B cell (primary cell): Measurements from ENCODE around the gene ABCD3. TPM values are rescaled to one million over a fixed set of nuclear protein-coding genes. Genes with fewer than 3 reads are reported as not detected.

Experiments
- ATAC-seq: fragments of 200-7000 bp; cut with Tn5 transposase; one replicate; pipeline ENCODE4 v1.10.0; 2021; ENCODE audit warnings: low read depth, mild to moderate bottlenecking, moderate number of reproducible peaks, moderate library complexity
- CTCF ChIA-PET: fragments of 350-600 bp; sonication (Branson Sonifier 250); formaldehyde crosslinking; loops from one replicate; lab custom pipeline; 2021; ENCODE audit warnings: antibody characterized with exemption, inconsistent platforms; lab: Charles Lee
- POLR2A ChIA-PET: fragments of 350-600 bp; sonication (Branson Sonifier 250); formaldehyde crosslinking; loops from one replicate; lab custom pipeline; 2021; ENCODE audit warnings: antibody characterized with exemption; lab: Charles Lee
- DNase-seq: peaks from one replicate; pipeline ENCODE4 v3.0.0; 2013
- H2AFZ ChIP-seq: 2 replicates; pipeline ENCODE4 v1.6.1; 2012; ENCODE audit warnings: mild to moderate bottlenecking, low read depth, low read length; ENCODE audit not compliant: insufficient read depth, poor library complexity, severe bottlenecking
- H3K27ac ChIP-seq, 2 donors: 1 replicate in 1 of 2; 2 replicates in 1 of 2; pipeline ENCODE4 v1.5.1; 2012 to 2013; ENCODE audit warnings: low read length in 2 of 2, mild to moderate bottlenecking in 2 of 2, moderate library complexity in 1 of 2
- H3K27me3 ChIP-seq, 4 experiments: fragments of 200-600 bp in 1 of 4; sonication (generic) in 1 of 4; replicated peaks in 1 of 4; 1 replicate in 2 of 4; 2 replicates in 2 of 4; pipeline versions ENCODE4 v1.6.1 to v1.7.0; 2013 to 2016; ENCODE audit warnings: low read length in 3 of 4, mild to moderate bottlenecking in 2 of 4, mixed read lengths in 1 of 4, moderate library complexity in 1 of 4; ENCODE audit not compliant: insufficient read depth in 4 of 4, control insufficient read depth in 3 of 4; ENCODE audit errors: control extremely low read depth in 1 of 4
- H3K36me3 ChIP-seq, 2 experiments: replicated peaks in 1 of 2; 1 replicate in 1 of 2; 2 replicates in 1 of 2; pipeline versions ENCODE4 v1.6.1 to v1.7.1; 2013; ENCODE audit warnings: low read length in 1 of 2; ENCODE audit not compliant: insufficient read depth in 2 of 2, control insufficient read depth in 1 of 2; ENCODE audit errors: control extremely low read depth in 1 of 2, extremely low read depth in 1 of 2
- H3K4me1 ChIP-seq, 2 donors: fragments of 200-600 bp in 1 of 2; sonication (generic) in 1 of 2; 1 replicate in 1 of 2; 2 replicates in 1 of 2; pipeline versions ENCODE4 v1.5.1 to v1.6.1; 2013 to 2017; ENCODE audit warnings: low read length in 2 of 2; ENCODE audit not compliant: control insufficient read depth in 2 of 2, insufficient read depth in 2 of 2
- H3K4me2 ChIP-seq: replicated peaks from 2 replicates; pipeline ENCODE3; 2012; ENCODE audit warnings: mild to moderate bottlenecking, low read depth, low read length; ENCODE audit not compliant: poor library complexity, severe bottlenecking
- H3K4me3 ChIP-seq, 5 experiments: fragments of 200-600 bp in 1 of 5; sonication (generic) in 1 of 5; 1 replicate in 3 of 5; 2 replicates in 2 of 5; pipeline versions ENCODE4 v1.5.1 to v1.7.0; 2011 to 2016; ENCODE audit warnings: low read length in 4 of 5, mild to moderate bottlenecking in 4 of 5, low read depth in 2 of 5, control low read depth in 1 of 5, moderate library complexity in 1 of 5; ENCODE audit not compliant: insufficient read depth in 1 of 5; ENCODE audit errors: control extremely low read depth in 1 of 5, extremely low read depth in 1 of 5
- H3K79me2 ChIP-seq: fragments of 200-600 bp; sonication (generic); one replicate; pipeline ENCODE4 v1.6.0; 2016; ENCODE audit warnings: low read length; ENCODE audit not compliant: control insufficient read depth, insufficient read depth
- H3K9ac ChIP-seq: fragments of 200-600 bp; sonication (generic); 2 replicates; pipeline ENCODE4 v1.6.1; 2017; ENCODE audit warnings: mild to moderate bottlenecking, low read length, moderate library complexity
- H3K9me3 ChIP-seq, 3 donors: one replicate each; pipeline versions ENCODE4 v1.6.1 to v1.7.1; 2013; ENCODE audit warnings: low read length in 2 of 3; ENCODE audit not compliant: control insufficient read depth in 2 of 3, insufficient read depth in 1 of 3; ENCODE audit errors: control extremely low read depth in 1 of 3
- H4K20me1 ChIP-seq: 2 replicates; pipeline ENCODE4 v1.6.0; 2012; ENCODE audit warnings: mild to moderate bottlenecking, low read length; ENCODE audit not compliant: insufficient read depth, control insufficient read depth, poor library complexity, severe bottlenecking
- H3K27ac Mint-ChIP-seq: one replicate; pipeline ENCODE4 v1.8.0; 2021; ENCODE audit warnings: mixed read lengths
- H3K27me3 Mint-ChIP-seq: one replicate; pipeline ENCODE4 v1.8.0; 2021; ENCODE audit warnings: mixed read lengths
- H3K4me1 Mint-ChIP-seq: one replicate; pipeline ENCODE4 v1.8.0; 2021; ENCODE audit warnings: mixed read lengths
- H3K4me3 Mint-ChIP-seq: one replicate; pipeline ENCODE4 v1.8.0; 2021; ENCODE audit warnings: mixed read lengths
- H3K9me3 Mint-ChIP-seq: one replicate; pipeline ENCODE4 v1.8.0; 2022; ENCODE audit warnings: mixed read lengths; ENCODE audit not compliant: insufficient read depth
- CTCF ChIP-seq: fragments of 200-600 bp; IDR thresholded peaks from one replicate; pipeline ENCODE4 v1.8.0; 2022; ENCODE audit warnings: antibody characterized with exemption, mild to moderate bottlenecking
- EZH2 ChIP-seq: IDR thresholded peaks from 2 replicates; pipeline ENCODE4 v1.6.1; 2012; ENCODE audit warnings: borderline replicate concordance, low read depth, mild to moderate bottlenecking, moderate library complexity, low read length; ENCODE audit not compliant: insufficient read depth, poor library complexity, severe bottlenecking
- WGBS: methylation state at CpG from one replicate; pipeline ENCODE4 v1.1.5; 2013; ENCODE audit warnings: missing lambda C conversion rate; ENCODE audit not compliant: insufficient coverage; 5-methylcytosine and 5-hydroxymethylcytosine counted together
- intact Hi-C: fragments of 100-400 bp; cut with micrococcal nuclease; formaldehyde crosslinking; loops from one replicate; pipeline ENCODE4 v1.10.0; 2022
- polyA plus RNA-seq: library from polyadenylated mRNA; depleted of rRNA; stranded (reverse); fragments of >200 nt; gene quantifications from 2 replicates; pipeline ENCODE4 v1.2.3, GENCODE V29; 2012
- total RNA-seq, 2 donors: library from RNA; stranded (reverse); fragments of 120-200 nt in 1 of 2; gene quantifications; 1 replicate in 1 of 2; 2 replicates in 1 of 2; pipeline versions ENCODE4 v1.2.3 to v1.2.4, GENCODE V29; 2013 to 2022

The ABCD3 gene
- total and polyA plus RNA-seq, 2 donors (not counting 1 experiment from before 2014, with no cell fraction given), result 4.0 to 19.4 TPM

DNA sequence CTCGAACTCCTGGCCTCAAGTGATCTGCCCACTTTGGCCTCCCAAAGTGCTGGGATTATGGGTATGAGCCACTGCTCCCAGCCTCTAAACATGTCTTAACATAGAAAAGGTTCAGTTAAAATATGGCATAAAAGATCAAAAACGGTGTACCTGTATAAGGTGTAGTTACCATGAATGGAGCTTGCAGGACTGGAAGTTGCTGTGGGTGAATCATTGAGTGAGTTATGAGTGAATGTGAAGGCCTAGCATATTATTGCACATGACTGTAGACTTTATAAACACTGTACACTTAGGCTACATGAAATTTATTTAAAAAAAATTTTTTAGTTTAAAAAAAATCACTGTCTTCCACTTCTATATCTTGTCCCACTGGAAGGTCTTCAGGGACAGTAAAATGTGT, 15.7 kb downstream of the ABCD3 start:
- H4K20me1 ChIP-seq, result peaks cover 4% of the 10 kb centered on the region
- H3K4me2 ChIP-seq, result no peak overlapping the region
- peaks cover 0 to 1% of the 10 kb centered on the region in 2 experiments for H3K36me3 ChIP-seq
- no peak for TF ChIP-seq EZH2
- H3K9ac ChIP-seq, result no peak overlapping the region
- H3K4me1 Mint-ChIP-seq, result peaks cover 13% of the 10 kb centered on the region
- no peak overlapping the region for H2AFZ ChIP-seq
- no peaks in the 10 kb centered on the region for H3K27me3 Mint-ChIP-seq
- H3K79me2 ChIP-seq, result peaks cover 59% of the 10 kb centered on the region
- H3K4me1 ChIP-seq, result no peaks in the 10 kb centered on the region
- H3K4me3 ChIP-seq, result no peak overlapping the region
- WGBS, result 100% methylated on average over 1 of the region's 2 CpGs
- H3K27ac ChIP-seq, result no peak overlapping the region
- intact Hi-C loops, result no loop called here
- ChIA-PET CTCF (no interaction called here), POLR2A (no interaction called here)
- H3K9me3 Mint-ChIP-seq, result peaks cover 9% of the 10 kb centered on the region
- H3K9me3 ChIP-seq, result peaks cover 1 to 7% (median 6%) of the 10 kb centered on the region in 3 donors
- H3K27ac Mint-ChIP-seq, result no peak overlapping the region
- ATAC-seq (no peak), DNase-seq (no peak)
- H3K27me3 ChIP-seq, result no peaks in the 10 kb centered on the region
- H3K4me3 Mint-ChIP-seq, result no peak overlapping the region

DNA sequence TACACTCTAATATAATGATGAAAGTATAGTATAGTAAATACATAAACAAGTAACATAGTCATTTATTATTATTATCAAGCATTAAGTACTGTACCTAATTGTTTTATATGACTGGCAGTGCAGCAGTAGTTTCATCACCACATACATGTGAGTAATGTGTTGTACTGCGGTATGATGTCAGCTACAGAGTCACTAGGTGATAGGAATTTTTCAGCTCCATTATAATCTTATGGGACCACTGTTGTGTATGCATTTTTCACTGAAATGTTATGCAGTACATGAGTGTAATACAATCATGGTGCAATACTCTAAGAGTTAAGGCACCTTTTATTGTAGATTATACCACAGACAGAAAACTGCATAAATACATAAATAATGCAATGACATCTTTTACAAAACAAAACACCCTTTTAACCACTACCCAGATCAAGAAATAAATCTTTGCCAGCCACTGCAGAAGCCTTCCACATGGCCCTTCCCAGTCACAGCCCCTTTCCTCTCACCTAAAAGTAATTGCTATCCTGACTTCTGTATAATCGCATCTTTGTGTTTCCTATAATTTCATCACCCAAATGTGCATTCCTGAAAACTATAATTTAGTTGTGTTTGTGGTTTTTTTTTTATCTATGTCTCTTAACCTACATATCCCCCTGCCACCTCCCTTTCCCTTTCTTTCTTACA, 16.3 kb downstream of the ABCD3 start:
- no peak overlapping the region for H3K4me2 ChIP-seq
- H3K4me1 Mint-ChIP-seq, result peaks cover 14% of the 10 kb centered on the region
- no peak overlapping the region for H3K9ac ChIP-seq
- peaks cover 59% of the 10 kb centered on the region for H3K79me2 ChIP-seq
- no CpG with 5 or more reads among the region's 2 CpGs for WGBS
- TF ChIP-seq EZH2 (no peak), CTCF (no peak)
- no peak overlapping the region for H3K4me3 Mint-ChIP-seq
- H3K4me1 ChIP-seq, result no peaks in the 10 kb centered on the region
- H3K9me3 ChIP-seq, result peaks cover 1 to 6% (median 4%) of the 10 kb centered on the region in 3 donors
- no peak overlapping the region for H3K27ac ChIP-seq
- H3K27me3 ChIP-seq, result no peaks in the 10 kb centered on the region
- no peak overlapping the region for H3K4me3 ChIP-seq
- no peak for DNase-seq
- no peak overlapping the region for H3K27ac Mint-ChIP-seq
- ChIA-PET CTCF (no interaction called here), POLR2A (no interaction called here)
- intact Hi-C loops, result no loop called here
- peaks cover 0 to 1% of the 10 kb centered on the region in 2 experiments for H3K36me3 ChIP-seq
- peaks cover 9% of the 10 kb centered on the region for H3K9me3 Mint-ChIP-seq
- H4K20me1 ChIP-seq, result peaks cover 4% of the 10 kb centered on the region
- no peak for ATAC-seq
- no peaks in the 10 kb centered on the region for H3K27me3 Mint-ChIP-seq
- no peak overlapping the region for H2AFZ ChIP-seq
